K562 (cell line): ENCODE measurements around the gene DNMT3A. TPM values are rescaled to one million over a fixed set of nuclear protein-coding genes. Genes with fewer than 3 reads are reported as not detected.

Experiments
- ATAC-seq: fragments of 200-7000 bp; cut with Tn5 transposase; 3 replicates; pipeline ENCODE4 v1.9.1; 2020; ENCODE audit warnings: moderate library complexity
- BruUV-seq: library from RNA; stranded (reverse); fragments of 400-500 nt; replicated peaks from 2 replicates; lab custom pipeline; 2021; lab: Mats Ljungman, UMichigan
- CTCF ChIA-PET: fragments of 300-600 bp; formaldehyde crosslinking; extraction: SDS; loops from one replicate; lab custom pipeline; 2021; ENCODE audit warnings: low intra/inter-chr PET ratio; lab: Yijun Ruan, JAX
- POLR2A ChIA-PET: fragments of 300-600, 350-650 bp; sonication (Branson Sonifier 250); formaldehyde crosslinking; extraction: SDS; loops from one replicate; lab custom pipeline; 2021; ENCODE audit warnings: antibody characterized with exemption, inconsistent platforms; lab: Yijun Ruan, JAX
- DNase-seq, 4 experiments: peaks; one replicate each; pipeline versions ENCODE4 v3.0.0 to v3.0.0-alpha.2; 2011 to 2018; ENCODE audit warnings: low spot score in 3 of 4, mixed read lengths in 3 of 4; ENCODE audit errors: extremely low read depth in 1 of 4
- FAIRE-seq: peaks from 2 replicates; lab custom pipeline; 2011; peaks lifted over from hg19 to GRCh38; lab: Jason Lieb, UNC
- H2AFZ ChIP-seq: 2 replicates; pipeline ENCODE4 v1.6.0; 2011; ENCODE audit warnings: low read depth, low read length, control low read depth, inconsistent platforms
- H3K27ac ChIP-seq: fragments of 200-600 bp; 3 replicates; pipeline ENCODE4 v1.8.0; 2011; ENCODE audit warnings: low read depth, mild to moderate bottlenecking, control low read depth, inconsistent platforms, low read length, moderate library complexity, mixed read lengths; ENCODE audit errors: extremely low read depth
- H3K27me3 ChIP-seq, 2 experiments: fragments of 300-600 bp in 1 of 2; 2 replicates in 1 of 2; 3 replicates in 1 of 2; pipeline versions ENCODE4 v1.6.0 to v1.8.0; 2011; ENCODE audit warnings: inconsistent platforms in 2 of 2, low read length in 2 of 2, mild to moderate bottlenecking in 1 of 2, mixed read lengths in 1 of 2, moderate library complexity in 1 of 2; ENCODE audit not compliant: control insufficient read depth in 2 of 2, insufficient read depth in 2 of 2
- H3K36me3 ChIP-seq: fragments of 300-600 bp; 3 replicates; pipeline ENCODE4 v1.8.0; 2011; ENCODE audit warnings: mild to moderate bottlenecking, low read length, inconsistent platforms; ENCODE audit not compliant: control insufficient read depth, insufficient read depth
- H3K4me1 ChIP-seq, 2 experiments: fragments of 200-600 bp in 1 of 2; replicated peaks in 1 of 2; 2 replicates in 1 of 2; 3 replicates in 1 of 2; pipeline versions ENCODE4 v1.5.1 to v1.8.0; 2011; ENCODE audit warnings: inconsistent platforms in 2 of 2, low read length in 2 of 2, mild to moderate bottlenecking in 1 of 2, mixed read lengths in 1 of 2, moderate library complexity in 1 of 2; ENCODE audit not compliant: control insufficient read depth in 2 of 2, insufficient read depth in 2 of 2
- H3K4me2 ChIP-seq: 2 replicates; pipeline ENCODE4 v1.6.1; 2011; ENCODE audit warnings: low read length, control low read depth, inconsistent platforms, mixed read lengths; ENCODE audit not compliant: insufficient read depth
- H3K4me3 ChIP-seq: fragments of 200-600 bp; sonication (generic), shearing (Covaris generic); 2 replicates; pipeline ENCODE4 v1.5.1; 2016; ENCODE audit warnings: control low read depth, inconsistent platforms
- H3K79me2 ChIP-seq: fragments of 200-600 bp; 3 replicates; pipeline ENCODE4 v1.8.0; 2011; ENCODE audit warnings: low read length, inconsistent platforms; ENCODE audit not compliant: control insufficient read depth, insufficient read depth
- H3K9ac ChIP-seq, 2 experiments: 2 replicates each; pipeline versions ENCODE4 v1.6.0 to v1.6.1; 2011; ENCODE audit warnings: low read depth in 2 of 2, low read length in 2 of 2, control low read depth in 1 of 2, inconsistent platforms in 1 of 2, mild to moderate bottlenecking in 1 of 2, mixed read lengths in 1 of 2; ENCODE audit not compliant: insufficient read depth in 1 of 2
- H3K9me1 ChIP-seq: one replicate; pipeline ENCODE4 v1.6.0; 2011; ENCODE audit warnings: inconsistent platforms, mild to moderate bottlenecking, low read length, moderate library complexity; ENCODE audit not compliant: control insufficient read depth, insufficient read depth
- H3K9me3 ChIP-seq: replicated peaks from 2 replicates; pipeline ENCODE4 v1.5.1; 2011; ENCODE audit warnings: low read depth, low read length, inconsistent platforms; ENCODE audit not compliant: control insufficient read depth, insufficient read depth
- H4K20me1 ChIP-seq: replicated peaks from 2 replicates; pipeline ENCODE4 v1.6.1; 2011; ENCODE audit warnings: low read length, inconsistent platforms, mixed read lengths; ENCODE audit not compliant: control insufficient read depth, insufficient read depth
- GTF2B ChIP-seq: IDR thresholded peaks from 2 replicates; pipeline ENCODE4 v1.6.1; 2011; ENCODE audit not compliant: insufficient read length; ENCODE audit errors: extremely low read depth
- PRDM10 ChIP-seq: fragments of 450-650 bp; IDR thresholded peaks from 2 replicates; pipeline ENCODE4 v1.6.1; 2018; ENCODE audit not compliant: partially characterized antibody
- RNF2 ChIP-seq: sonication (generic); IDR thresholded peaks from 2 replicates; pipeline ENCODE4 v1.6.1; 2016
- TCF15 ChIP-seq: fragments of 250-450 bp; sonication (Bioruptor Pico); IDR thresholded peaks from 2 replicates; pipeline ENCODE4 v1.8.0; 2022; ENCODE audit warnings: moderate library complexity, mild to moderate bottlenecking, inconsistent platforms
- ZBTB33 ChIP-seq: sonication (generic); formaldehyde crosslinking; IDR thresholded peaks from 2 replicates; pipeline ENCODE4 v1.8.1; 2023; ENCODE audit warnings: mild to moderate bottlenecking, missing genetic modification reagents
- ZNF592 ChIP-seq: fragments of 450-650 bp; IDR thresholded peaks from 2 replicates; pipeline ENCODE4 v1.6.1; 2017; ENCODE audit warnings: antibody characterized with exemption, mild to moderate bottlenecking
- WGBS: fragments of 100-300 bp; shearing (Covaris generic); methylation state at CpG from one replicate; pipeline ENCODE4 v1.1.6; 2016; ENCODE audit warnings: low coverage, mixed read lengths; ENCODE audit not compliant: insufficient coverage; ENCODE audit errors: missing lambda C conversion rate; 5-methylcytosine and 5-hydroxymethylcytosine counted together
- in situ Hi-C: fragments of 300-500 bp; cut with MboI; formaldehyde crosslinking; loops from 4 replicates; pipeline ENCODE4 v1.15.0; 2018; ENCODE audit warnings: inconsistent platforms, mixed read lengths
- intact Hi-C: fragments of 100-400 bp; cut with micrococcal nuclease; formaldehyde crosslinking; loops from 2 replicates; pipeline ENCODE4 v1.14.2; 2022
- polyA plus RNA-seq, 8 experiments: library from polyadenylated mRNA; depleted of rRNA in 4 of 8; stranded (reverse) in 5 of 8; unstranded in 3 of 8; fragments of >200 nt; fragmentation: Nextera tagmentation in 2 of 8; fragmentation: Illumina TruSeq in 1 of 8; extraction: Ambion mirVana in 2 of 8; extraction: Trizol in 1 of 8; gene quantifications; 2 replicates each; pipeline versions ENCODE4 v1.2.1 to v1.2.3, GENCODE V29; 2011 to 2014; ENCODE audit warnings: inconsistent platforms in 1 of 8, missing spikeins in 1 of 8
- total RNA-seq, 7 experiments: library from RNA; depleted of rRNA in 6 of 7; stranded (reverse); fragments of >200 nt in 6 of 7; fragmentation: Illumina TruSeq in 2 of 7; extraction: Trizol in 2 of 7; gene quantifications; 2 replicates each; pipeline versions ENCODE4 v1.2.1 to v1.2.3, GENCODE V29; 2011 to 2021; ENCODE audit warnings: low replicate concordance in 1 of 7

DNMT3A gene
- total and polyA plus RNA-seq, 9 of the 15 experiments (the other 6 are each of a cell fraction or from before 2014, with no cell fraction given) = 3.0 to 16.0 (median 6.1) TPM

- TF ChIP-seq PRDM10 = peak; percentile 89
- TF ChIP-seq ZBTB33 (CRISPR knock-in tag) = no peak
Observed at GRCh38 chr2:25262288-25262687, 79.4 kb downstream of the DNMT3A start (continued).

GRCh38 chr2:25259737-25260124 lies 82.0 kb downstream of the DNMT3A start:
- H3K36me3 ChIP-seq = no peaks in the 10 kb centered on the region
- BruUV-seq = no TSS peak
- no peak overlapping the region for H3K4me3 ChIP-seq
- TF ChIP-seq TCF15 (CRISPR knock-in tag) (no peak), RNF2 (no peak), ZNF592 (no peak), GTF2B (no peak)
- no peak overlapping the region for H2AFZ ChIP-seq
- 35% methylated on average over 6 of the region's 7 CpGs for WGBS
- ChIA-PET CTCF (no interaction called here), POLR2A (interaction anchor here (0.7 kb wide), 1 partner anchor 52 kb away, joined by 3 read pairs; no protein-coding TSS in a partner anchor)
- peaks cover 7 to 14% of the 10 kb centered on the region in 2 experiments; a peak in 4 of 5 replicates for H3K4me1 ChIP-seq
- intact Hi-C loops = no loop called here
- in situ Hi-C loops = no loop called here
- peaks cover 0 to 18% of the 10 kb centered on the region in 2 experiments; a peak in 3 of 5 replicates for H3K27me3 ChIP-seq
- no peak overlapping the region for H3K4me2 ChIP-seq
- no peaks in the 10 kb centered on the region for H3K9me1 ChIP-seq
- no peaks in the 10 kb centered on the region for H3K9me3 ChIP-seq
- no peak for DNase-seq
- ATAC-seq = no peak
- H3K27ac ChIP-seq = no peak overlapping the region
- FAIRE-seq = no peak
- no peak overlapping the region for H3K9ac ChIP-seq
- H3K79me2 ChIP-seq = no peaks in the 10 kb centered on the region
- no peaks in the 10 kb centered on the region for H4K20me1 ChIP-seq
